Ishikawa (cell line): ENCODE data around the gene ASXL1.

Experiments used
- CEBPB ChIP-seq: IDR thresholded peaks from 2 replicates; pipeline ENCODE4 v1.6.1; 2012
- EGR1 ChIP-seq: IDR thresholded peaks from 2 replicates; pipeline ENCODE4 v1.6.1; 2012
- EP300 ChIP-seq: IDR thresholded peaks from 2 replicates; pipeline ENCODE4 v1.6.1; 2012; ENCODE audit warnings: borderline replicate concordance
- FOXM1 ChIP-seq: IDR thresholded peaks from 2 replicates; pipeline ENCODE4 v1.6.1; 2012; ENCODE audit warnings: low read depth, borderline replicate concordance
- RAD21 ChIP-seq: IDR thresholded peaks from 2 replicates; pipeline ENCODE4 v1.6.1; 2012; ENCODE audit warnings: low read depth
- TAF1 ChIP-seq: IDR thresholded peaks from 2 replicates; pipeline ENCODE4 v1.6.1; 2012; ENCODE audit warnings: low read depth, mild to moderate bottlenecking
- TCF12 ChIP-seq: IDR thresholded peaks from 2 replicates; pipeline ENCODE4 v1.6.1; 2012; ENCODE audit warnings: low read depth
- TF ChIP-seq, protein P1 (sequence below): IDR thresholded peaks from 2 replicates; pipeline ENCODE4 v1.6.1; 2012
- TF ChIP-seq, protein P2 (sequence below): IDR thresholded peaks from 2 replicates; pipeline ENCODE4 v1.6.1; 2012; ENCODE audit warnings: low read depth, mild to moderate bottlenecking
- TF ChIP-seq, protein P3 (sequence below): IDR thresholded peaks from 2 replicates; pipeline ENCODE4 v1.6.1; 2012

DNA sequence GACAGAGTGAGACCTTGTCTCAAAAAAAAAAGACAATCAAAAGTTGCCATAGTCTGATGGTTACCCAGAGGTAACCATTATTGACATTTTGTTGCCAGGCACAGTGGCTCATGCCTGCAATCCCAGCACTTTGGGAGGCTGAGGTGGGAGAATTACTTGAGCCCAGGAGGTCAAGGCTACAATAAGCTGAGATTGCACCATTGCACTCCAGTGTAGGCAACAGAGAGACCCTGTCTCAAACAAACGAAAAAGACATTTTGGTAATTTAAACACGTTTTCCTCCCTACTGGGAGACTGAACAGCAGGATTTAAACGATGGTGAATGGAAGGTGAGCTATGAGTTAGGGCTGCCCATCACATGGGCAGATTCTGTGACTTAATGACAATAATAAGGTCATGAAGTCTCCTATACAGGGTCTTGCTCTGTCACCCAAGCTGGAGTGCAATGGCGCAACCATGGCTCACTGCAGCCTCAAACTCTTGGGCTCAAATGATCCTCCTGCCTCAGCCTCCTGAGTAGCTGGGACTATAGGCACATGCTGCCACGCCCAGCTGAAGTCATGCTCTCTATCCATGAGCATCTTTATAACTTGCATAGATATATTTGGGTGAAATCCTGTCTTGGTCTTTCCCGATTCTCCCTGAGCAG, 4.2 kb upstream of the ASXL1 start:
- TF ChIP-seq, protein P1, sequence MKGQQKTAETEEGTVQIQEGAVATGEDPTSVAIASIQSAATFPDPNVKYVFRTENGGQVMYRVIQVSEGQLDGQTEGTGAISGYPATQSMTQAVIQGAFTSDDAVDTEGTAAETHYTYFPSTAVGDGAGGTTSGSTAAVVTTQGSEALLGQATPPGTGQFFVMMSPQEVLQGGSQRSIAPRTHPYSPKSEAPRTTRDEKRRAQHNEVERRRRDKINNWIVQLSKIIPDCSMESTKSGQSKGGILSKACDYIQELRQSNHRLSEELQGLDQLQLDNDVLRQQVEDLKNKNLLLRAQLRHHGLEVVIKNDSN: no peak
- TF ChIP-seq RAD21 (no peak), CEBPB (no peak), EGR1 (no peak), EP300 (no peak), FOXM1 (no peak), TAF1 (no peak), TCF12 (no peak)
- TF ChIP-seq, protein P2, sequence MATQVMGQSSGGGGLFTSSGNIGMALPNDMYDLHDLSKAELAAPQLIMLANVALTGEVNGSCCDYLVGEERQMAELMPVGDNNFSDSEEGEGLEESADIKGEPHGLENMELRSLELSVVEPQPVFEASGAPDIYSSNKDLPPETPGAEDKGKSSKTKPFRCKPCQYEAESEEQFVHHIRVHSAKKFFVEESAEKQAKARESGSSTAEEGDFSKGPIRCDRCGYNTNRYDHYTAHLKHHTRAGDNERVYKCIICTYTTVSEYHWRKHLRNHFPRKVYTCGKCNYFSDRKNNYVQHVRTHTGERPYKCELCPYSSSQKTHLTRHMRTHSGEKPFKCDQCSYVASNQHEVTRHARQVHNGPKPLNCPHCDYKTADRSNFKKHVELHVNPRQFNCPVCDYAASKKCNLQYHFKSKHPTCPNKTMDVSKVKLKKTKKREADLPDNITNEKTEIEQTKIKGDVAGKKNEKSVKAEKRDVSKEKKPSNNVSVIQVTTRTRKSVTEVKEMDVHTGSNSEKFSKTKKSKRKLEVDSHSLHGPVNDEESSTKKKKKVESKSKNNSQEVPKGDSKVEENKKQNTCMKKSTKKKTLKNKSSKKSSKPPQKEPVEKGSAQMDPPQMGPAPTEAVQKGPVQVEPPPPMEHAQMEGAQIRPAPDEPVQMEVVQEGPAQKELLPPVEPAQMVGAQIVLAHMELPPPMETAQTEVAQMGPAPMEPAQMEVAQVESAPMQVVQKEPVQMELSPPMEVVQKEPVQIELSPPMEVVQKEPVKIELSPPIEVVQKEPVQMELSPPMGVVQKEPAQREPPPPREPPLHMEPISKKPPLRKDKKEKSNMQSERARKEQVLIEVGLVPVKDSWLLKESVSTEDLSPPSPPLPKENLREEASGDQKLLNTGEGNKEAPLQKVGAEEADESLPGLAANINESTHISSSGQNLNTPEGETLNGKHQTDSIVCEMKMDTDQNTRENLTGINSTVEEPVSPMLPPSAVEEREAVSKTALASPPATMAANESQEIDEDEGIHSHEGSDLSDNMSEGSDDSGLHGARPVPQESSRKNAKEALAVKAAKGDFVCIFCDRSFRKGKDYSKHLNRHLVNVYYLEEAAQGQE: no peak
- TF ChIP-seq, protein P3, sequence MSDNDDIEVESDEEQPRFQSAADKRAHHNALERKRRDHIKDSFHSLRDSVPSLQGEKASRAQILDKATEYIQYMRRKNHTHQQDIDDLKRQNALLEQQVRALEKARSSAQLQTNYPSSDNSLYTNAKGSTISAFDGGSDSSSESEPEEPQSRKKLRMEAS: no peak
